Stimulated activated CD4-positive, alpha-beta T cell treated with anti-CD3 and anti-CD28 coated beads, Interleukin-15, amount 100 ng/mL, for 1 hour (primary cell): Measurements from ENCODE around the gene CDYL.
A peak's percentile ranks its signal among the peaks of the same experiment; 100 is the strongest.
"Not testable (repeated sequence)": the region's sequence is repeated elsewhere in the genome, so short reads cannot be mapped to it uniquely, and the experiment has no call there.

Experiments
- DNase-seq, 2 donors: peaks; one replicate each; pipeline ENCODE4 v3.0.0-alpha.2; 2020; ENCODE audit warnings: low read depth in 1 of 2, low spot score in 1 of 2

The CDYL gene

GRCh38 chr6:4987432-4987831, 211.2 kb downstream of the CDYL start:
- no peak for DNase-seq

- DNase-seq: no peak
Observed at GRCh38 chr6:4994741-4995140, 218.5 kb downstream of the CDYL start.

- DNase-seq: no peak
Observed at GRCh38 chr6:4997862-4998261, 221.7 kb downstream of the CDYL start.

DNA sequence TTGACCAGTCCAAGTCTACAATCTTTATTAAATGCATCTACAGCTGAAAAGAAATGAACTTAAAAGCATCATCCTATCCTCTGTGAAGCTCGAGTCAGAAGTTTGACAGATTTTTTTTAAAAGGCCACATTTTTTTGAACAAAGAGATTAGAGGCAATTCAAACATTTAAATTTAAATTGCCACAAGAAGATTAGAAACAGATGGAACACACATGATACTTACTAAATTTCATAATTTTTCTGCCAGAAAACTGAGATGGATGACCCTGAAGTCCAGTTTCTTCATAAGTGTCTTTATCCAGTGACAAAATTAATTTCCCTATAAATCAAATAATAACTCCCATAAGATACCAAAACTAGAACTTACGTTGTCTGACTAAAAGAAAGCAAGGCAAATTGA, 223.4 kb downstream of the CDYL start:
- DNase-seq: no peak

DNA sequence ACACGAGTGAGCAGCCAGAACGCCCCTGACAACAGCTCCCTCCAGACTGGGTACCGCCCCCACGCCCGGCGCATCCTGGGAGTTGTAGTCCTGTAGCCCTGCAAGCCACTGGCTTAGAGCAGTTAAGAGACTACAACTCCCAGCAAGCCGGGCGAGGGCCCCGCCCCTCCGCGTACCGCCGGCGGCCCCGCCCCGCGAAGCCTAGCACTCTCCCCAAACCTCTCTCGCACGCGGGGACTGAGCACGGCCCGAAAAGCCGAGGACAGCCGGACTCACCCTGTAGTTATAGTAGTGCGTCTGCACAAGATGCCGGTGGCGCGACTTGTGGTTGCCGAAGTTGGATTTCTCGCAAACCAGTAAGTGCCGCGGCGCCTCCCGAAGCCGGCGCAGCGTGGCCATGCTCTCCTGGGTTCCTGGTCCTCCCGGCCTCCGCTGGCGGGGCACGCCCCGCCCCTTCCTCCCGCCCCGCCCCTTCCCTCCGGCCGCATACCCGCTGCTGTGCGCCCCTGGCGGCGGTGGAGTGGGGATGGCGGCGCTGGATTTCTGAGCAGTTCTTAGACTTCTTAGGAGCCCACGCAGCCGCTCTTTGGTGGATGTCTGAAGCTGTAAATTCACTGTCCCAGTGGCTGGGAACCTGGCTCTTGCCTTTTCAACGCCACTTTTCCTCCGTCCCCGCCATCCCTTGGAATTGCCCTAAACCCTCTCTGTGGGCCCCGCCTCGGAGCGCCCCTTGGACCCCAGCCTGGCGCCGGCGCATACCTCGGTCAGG, 227.6 kb downstream of the CDYL start, which contains the start of gene RPP40:
Gene RPP40 (minus strand): TSS at position 434 of the 769 bp plus-strand sequence. CDS start 35 bp downstream, at position 399.
- DNase-seq: peak; percentile 97 to 98

DNA sequence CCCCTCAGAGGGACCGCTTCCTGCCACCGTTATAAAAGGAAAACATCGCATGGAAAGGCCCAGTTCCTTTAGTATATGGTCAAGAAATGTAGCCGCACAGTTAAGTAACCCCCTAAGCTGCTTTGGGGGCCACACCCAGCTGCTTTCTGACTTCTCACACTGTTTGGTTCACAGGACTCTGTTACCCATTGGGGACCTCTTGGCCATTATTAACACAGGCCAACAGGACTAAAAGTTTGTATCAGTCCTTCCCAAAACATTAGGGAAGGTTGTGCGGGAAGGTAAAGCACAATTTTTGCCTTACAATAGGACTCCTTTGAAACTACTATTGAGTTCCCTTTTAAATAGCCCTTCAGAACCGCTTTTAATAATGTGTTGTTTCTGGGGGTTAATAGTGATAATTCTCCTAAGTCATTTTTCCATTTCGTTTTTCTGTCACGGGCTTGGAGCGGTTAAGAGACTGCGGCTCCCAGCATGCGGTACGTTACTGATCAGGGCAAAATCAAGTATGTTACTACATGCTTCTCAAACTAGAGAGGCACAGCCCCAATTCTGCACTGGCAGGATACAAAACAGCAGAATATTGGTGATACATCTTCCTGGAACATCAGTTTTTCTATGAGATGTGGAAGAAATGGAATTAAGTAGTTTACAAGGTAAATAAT, 228.3 kb downstream of the CDYL start:
- DNase-seq: no peak

GRCh38 chr6:5005038-5005433, 228.8 kb downstream of the CDYL start:
- DNase-seq: not testable (repeated sequence)
